SH-SY5Y (cell line): ENCODE data around the gene RPS6KA2.

Experiments
- GATA2 ChIP-seq: IDR thresholded peaks from 2 replicates; pipeline ENCODE4 v1.6.1; 2011; ENCODE audit warnings: mild to moderate bottlenecking, low read depth, low read length
- GATA3 ChIP-seq: IDR thresholded peaks from 2 replicates; pipeline ENCODE4 v1.6.1; 2011; ENCODE audit warnings: low read depth, mild to moderate bottlenecking, low read length, moderate library complexity

The RPS6KA2 gene

DNA sequence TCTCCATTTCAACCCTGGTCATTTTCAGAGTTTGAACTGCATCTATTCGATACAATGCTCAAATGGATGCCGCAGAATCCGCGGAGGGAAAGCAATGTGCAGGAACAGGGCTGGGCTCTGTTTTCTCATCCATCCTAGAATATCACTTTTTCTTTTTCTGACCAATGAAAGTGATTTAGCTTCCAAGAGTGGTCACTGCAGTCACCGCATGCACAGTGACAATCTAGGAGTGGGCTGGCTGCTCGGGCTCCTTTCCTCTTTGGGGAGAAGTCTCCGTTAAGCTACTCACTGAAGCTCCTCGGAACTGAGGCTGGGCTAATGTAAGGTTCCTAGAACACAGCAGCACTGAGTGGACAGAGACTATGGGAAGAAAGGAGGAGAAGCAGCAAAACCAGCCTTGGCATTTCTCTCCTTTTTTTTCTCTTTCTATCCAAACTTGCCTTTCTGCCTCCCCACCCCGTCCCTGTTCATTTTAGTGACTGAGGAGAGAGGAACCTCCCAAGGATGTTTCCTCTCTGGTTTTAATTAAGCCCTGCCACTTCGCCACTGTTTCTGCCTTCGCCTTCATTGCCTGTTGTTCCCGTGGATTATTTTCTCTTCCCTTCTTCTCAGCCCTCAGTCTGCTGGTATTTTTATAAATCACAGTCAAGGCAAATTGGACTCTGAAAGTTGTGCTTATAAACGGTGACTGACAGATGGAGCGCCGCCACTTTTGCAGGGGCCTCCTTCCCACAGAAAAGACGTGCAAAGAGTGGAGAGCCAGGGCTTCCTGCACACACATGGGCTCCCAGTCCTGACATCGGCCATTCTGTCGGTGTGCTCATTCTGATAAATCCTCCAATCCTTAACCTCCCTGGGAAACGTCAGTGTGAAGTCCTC is 81.7 kb downstream of the RPS6KA2 start:
- TF ChIP-seq GATA2, result no peak
- TF ChIP-seq GATA3, result no peak

- TF ChIP-seq GATA2 (no peak), GATA3 (no peak)
Measured at GRCh38 chr6:166544296-166544605, 82.8 kb downstream of the RPS6KA2 start.

DNA sequence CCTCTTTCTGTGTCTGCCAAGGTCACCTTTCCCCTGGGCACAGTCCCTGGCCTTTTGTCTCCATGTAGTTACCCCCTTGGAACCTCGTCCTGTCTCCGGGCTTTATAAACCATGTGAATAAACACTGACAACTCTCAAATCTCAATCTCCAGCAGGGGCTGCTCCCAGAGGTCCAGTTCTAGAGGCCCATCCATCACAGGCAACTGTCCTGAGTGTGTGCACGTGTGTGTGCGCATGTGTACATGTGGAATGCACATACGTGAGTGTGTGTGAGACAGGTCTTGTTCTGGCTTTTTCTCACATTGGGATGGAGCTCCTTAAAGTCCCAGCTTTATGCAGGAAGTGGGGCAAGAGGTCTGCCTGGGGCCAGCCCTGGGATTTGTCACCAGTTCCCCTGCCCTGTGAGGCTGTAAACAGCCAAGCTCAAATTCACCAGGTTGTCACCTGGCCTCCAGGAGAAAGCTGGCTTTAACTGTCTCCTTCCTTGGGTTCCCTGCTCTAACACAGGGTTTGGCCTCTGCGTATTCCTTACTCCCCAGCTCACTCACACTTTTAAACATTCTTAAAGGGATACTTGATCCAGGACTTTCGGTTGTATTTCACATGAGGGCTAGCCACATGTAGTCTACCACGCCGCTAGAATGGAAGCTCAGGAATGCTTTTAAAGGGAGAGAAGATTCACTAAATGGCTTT is 83.3 kb downstream of the RPS6KA2 start:
- TF ChIP-seq GATA3 (no peak), GATA2 (no peak)

DNA sequence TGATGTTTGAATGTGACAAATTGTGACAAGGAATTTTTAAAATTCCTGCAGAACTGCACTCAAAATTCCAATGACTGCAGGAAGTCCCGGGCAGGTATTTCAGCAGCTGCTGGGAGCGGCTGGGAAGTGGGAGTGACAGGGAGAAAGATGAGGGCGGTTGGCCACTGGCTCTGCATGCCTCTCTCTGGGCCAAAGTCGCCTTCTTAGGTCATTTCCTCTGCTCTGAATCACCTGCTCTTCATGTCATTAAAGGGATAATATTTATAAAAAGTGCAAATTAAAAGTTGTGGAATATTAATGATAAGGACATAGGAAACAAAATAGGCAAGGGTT is 84.5 kb downstream of the RPS6KA2 start:
- TF ChIP-seq GATA3, result no peak
- TF ChIP-seq GATA2, result no peak

DNA sequence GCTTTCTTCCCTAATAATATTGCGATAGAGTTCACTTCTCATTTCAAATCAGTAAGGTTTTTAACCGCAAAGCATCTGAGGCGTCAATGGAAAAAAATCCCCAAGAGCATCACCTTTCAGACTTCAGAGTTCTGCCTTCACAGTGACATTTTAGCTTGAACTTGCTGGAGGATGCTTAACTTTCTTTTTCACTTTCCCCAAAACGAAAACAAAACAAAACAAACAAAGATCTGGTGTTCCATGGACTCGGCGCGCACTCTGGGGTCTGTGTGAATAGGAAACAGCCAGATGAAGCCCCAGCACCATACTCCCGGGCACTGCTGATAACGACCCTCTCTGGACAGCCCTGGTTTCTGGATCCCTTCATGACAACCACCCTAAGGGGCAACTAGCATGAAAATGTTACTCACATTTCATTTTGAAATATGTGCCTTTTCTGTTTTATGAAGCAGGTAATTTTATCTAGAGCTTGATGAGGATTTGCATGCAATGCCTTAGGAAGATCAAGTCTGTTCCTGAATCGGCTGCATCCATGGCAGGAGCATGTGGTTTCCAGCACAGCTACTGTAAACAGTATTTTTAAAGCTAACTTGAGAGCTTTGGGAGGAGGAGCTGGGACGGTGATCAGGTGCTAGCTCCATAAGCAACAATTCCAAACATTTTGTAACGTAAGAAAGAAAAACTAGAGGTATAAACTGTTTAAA is 85.0 kb downstream of the RPS6KA2 start:
- TF ChIP-seq GATA2, result no peak
- no peak for TF ChIP-seq GATA3

- no peak for TF ChIP-seq GATA3
- TF ChIP-seq GATA2, result no peak
Measured at GRCh38 chr6:166541366-166541765, 85.7 kb downstream of the RPS6KA2 start.

DNA sequence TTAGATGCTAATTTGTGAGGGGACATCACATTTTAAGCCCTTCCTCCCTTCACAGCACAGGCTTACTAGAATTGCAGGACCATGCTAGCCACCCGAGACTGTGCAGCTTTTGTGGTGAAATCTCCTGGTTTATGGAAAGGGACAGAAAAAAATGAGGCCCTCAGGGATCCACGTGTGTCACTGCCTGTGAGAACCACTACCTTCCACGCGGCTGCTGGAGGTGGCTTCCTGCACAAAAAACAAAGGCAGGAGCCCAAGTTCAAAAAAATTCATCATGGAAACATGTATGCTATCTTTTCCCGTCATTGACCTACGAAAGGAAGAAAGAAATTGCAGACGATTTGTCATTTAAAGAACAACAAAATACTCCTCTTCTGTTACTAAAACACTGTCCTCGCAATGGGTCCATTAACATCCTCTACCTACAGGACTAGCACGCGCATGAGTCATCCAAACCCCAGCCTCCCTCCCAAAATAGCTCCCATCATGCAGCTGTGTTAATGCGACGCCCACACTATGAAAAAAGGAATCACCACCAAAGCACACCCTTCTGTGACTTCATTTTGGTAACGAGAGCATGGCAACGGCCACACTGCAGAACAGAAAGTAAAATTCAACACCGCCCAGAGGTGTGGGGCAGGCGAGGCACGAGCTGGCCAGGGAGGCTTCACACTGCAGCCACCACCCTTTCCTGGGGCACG is 86.3 kb downstream of the RPS6KA2 start:
- TF ChIP-seq GATA3, result no peak
- no peak for TF ChIP-seq GATA2

GRCh38 chr6:166539543-166539942 is 87.5 kb downstream of the RPS6KA2 start:
- no peak for TF ChIP-seq GATA2
- no peak for TF ChIP-seq GATA3

DNA sequence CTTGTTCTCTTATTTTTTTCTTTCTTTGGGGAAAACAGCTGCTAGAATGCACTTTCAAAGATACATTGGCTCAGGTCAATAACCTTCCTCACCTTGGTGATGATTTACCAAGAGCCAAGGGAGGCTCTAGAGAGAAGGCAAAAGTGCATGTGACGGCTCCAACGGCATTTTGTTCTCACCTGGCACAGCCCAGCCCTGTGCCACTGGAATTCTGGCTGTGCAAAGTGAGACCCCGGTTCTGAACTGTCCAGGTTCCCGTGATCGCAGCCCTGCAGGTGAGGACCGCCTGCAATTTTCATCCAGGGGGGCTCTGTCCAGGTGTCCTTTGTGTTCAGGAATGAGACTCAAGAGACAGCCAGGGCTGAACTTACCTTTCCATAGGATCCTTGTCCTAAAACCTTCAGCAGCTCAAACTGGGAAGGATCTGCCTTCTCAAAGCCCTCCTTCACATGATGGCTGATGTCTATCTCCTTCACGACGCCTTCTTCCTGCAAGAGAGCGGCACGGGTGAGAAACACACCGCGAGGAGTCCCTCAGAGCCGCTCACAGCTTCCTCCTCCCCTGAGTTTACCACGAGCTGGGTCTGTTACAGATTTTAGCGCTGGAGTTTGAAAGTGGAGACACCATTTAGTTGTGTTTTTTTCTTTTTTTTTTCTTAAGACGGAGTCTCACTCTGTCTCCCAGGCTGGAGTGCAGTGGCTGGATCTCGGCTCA is 88.6 kb downstream of the RPS6KA2 start:
- TF ChIP-seq GATA3 (no peak), GATA2 (no peak)

- no peak for TF ChIP-seq GATA2
Measured at GRCh38 chr6:166534658-166535406, 92.2 kb downstream of the RPS6KA2 start.

- TF ChIP-seq GATA2 (no peak), GATA3 (no peak)
Measured at GRCh38 chr6:166533205-166533824, 93.7 kb downstream of the RPS6KA2 start.

- TF ChIP-seq GATA2, result no peak
Measured at GRCh38 chr6:166532302-166532701, 94.7 kb downstream of the RPS6KA2 start.
